ENCODE data around the gene SLC35B2.

Gene SLC35B2

GRCh38 chr6:44269921-44270525, 12.7 kb upstream of the SLC35B2 start, which contains the start of gene TMEM151B:
TSS of gene TMEM151B (plus strand) at chr6:44270450. CDS start at chr6:44270743, 293 bp downstream.
- CTCF ChIA-PET = interaction anchor here (0.6 to 7.2 kb wide), 7 partner anchors 9 to 1144 kb away, joined by 3 to 208 read pairs (median 32); partner anchors contain the start of gene AARS2
- no peaks in the 10 kb centered on the region for H3K4me1 ChIP-seq (ENCODE audit: control insufficient read depth, insufficient read depth, low read length)
- no peaks in the 10 kb centered on the region for H3K36me3 ChIP-seq (ENCODE audit: control insufficient read depth in 2 of 2, insufficient read depth in 1 of 2, low read length in 2 of 2)
- H3K9me3 ChIP-seq (ENCODE audit: control insufficient read depth, insufficient read depth, low read depth, low read length) = no peaks in the 10 kb centered on the region
- H3K4me3 ChIP-seq (ENCODE audit: low read depth, low read length) = peak within 1 kb of the TSS; percentile 33
- TF ChIP-seq ZBTB20 (tag by site-specific recombination; IDR thresholded peaks at IDR 0.05) = no peak
- TF ChIP-seq IKZF3 (tag by site-specific recombination; IDR thresholded peaks at IDR 0.05) = peak; percentile 61; the same call in 1 of the 2 replicates
- no peak for TF ChIP-seq BCL11B (tag by site-specific recombination; IDR thresholded peaks at IDR 0.05; ENCODE audit: low read depth)
- no peak for TF ChIP-seq ZNF114 (tag by site-specific recombination; IDR thresholded peaks at IDR 0.05)
- H3K27ac ChIP-seq (ENCODE audit: extremely low read depth, low read depth, low read length) = no peak within 1 kb of the TSS
- POLR2A ChIA-PET = interaction anchor here (1.4 to 1.9 kb wide), 2 partner anchors 23 to 46 kb away, joined by 3 to 8 read pairs; partner anchors contain the start of gene HSP90AB1

- H3K27ac ChIP-seq (ENCODE audit: extremely low read depth, low read depth, low read length) = no peak overlapping the region
- TF ChIP-seq ZNF394 (tag by site-specific recombination; IDR thresholded peaks at IDR 0.05; ENCODE audit: borderline replicate concordance) = no peak
- no peak for TF ChIP-seq ZFHX2 (tag by site-specific recombination; conservative IDR thresholded peaks at IDR 0.05)
- TF ChIP-seq ZNF488 (tag by site-specific recombination; IDR thresholded peaks at IDR 0.05) = no peak
- no peak for TF ChIP-seq ZIC2 (tag by site-specific recombination; IDR thresholded peaks at IDR 0.05)
- no peak for TF ChIP-seq ZFP69B (tag by site-specific recombination; IDR thresholded peaks at IDR 0.05)
- no peak for TF ChIP-seq ZNF544 (tag by site-specific recombination; IDR thresholded peaks at IDR 0.05)
- no peak for TF ChIP-seq AEBP2 (tag by site-specific recombination; IDR thresholded peaks at IDR 0.05; ENCODE audit: borderline replicate concordance)
- no peak for TF ChIP-seq ZNF274 (IDR thresholded peaks at IDR 0.05; ENCODE audit: low read length)
- TF ChIP-seq ZNF274 (tag by site-specific recombination; IDR thresholded peaks at IDR 0.05; ENCODE audit: borderline replicate concordance) = no peak
- TF ChIP-seq ZBTB1 (tag by site-specific recombination; IDR thresholded peaks at IDR 0.05) = no peak
- TF ChIP-seq ZNF423 (tag by site-specific recombination; IDR thresholded peaks at IDR 0.05) = no peak
- no peak for TF ChIP-seq ZNF677 (tag by site-specific recombination; IDR thresholded peaks at IDR 0.05)
- TF ChIP-seq ZNF585B (tag by site-specific recombination; IDR thresholded peaks at IDR 0.05) = no peak
- TF ChIP-seq ZNF184 (tag by site-specific recombination; IDR thresholded peaks at IDR 0.05) = no peak
- TF ChIP-seq ZNF350 (tag by site-specific recombination; IDR thresholded peaks at IDR 0.05) = no peak
- TF ChIP-seq SP7 (tag by site-specific recombination; IDR thresholded peaks at IDR 0.05) = no peak
- TF ChIP-seq GLIS1 (tag by site-specific recombination; IDR thresholded peaks at IDR 0.05) = no peak
- TF ChIP-seq ZNF280C (tag by site-specific recombination; IDR thresholded peaks at IDR 0.05) = no peak
- no peak for TF ChIP-seq KLF10 (tag by site-specific recombination; IDR thresholded peaks at IDR 0.05)
- no peak for TF ChIP-seq PRDM10 (tag by site-specific recombination; IDR thresholded peaks at IDR 0.05)
- no peak for TF ChIP-seq ZNF239 (tag by site-specific recombination; IDR thresholded peaks at IDR 0.05)
- no peaks in the 10 kb centered on the region for H3K36me3 ChIP-seq (ENCODE audit: control insufficient read depth in 2 of 2, insufficient read depth in 1 of 2, low read length in 2 of 2)
- H3K9me3 ChIP-seq (ENCODE audit: control insufficient read depth, insufficient read depth, low read depth, low read length) = no peaks in the 10 kb centered on the region
- ChIA-PET POLR2A (interaction anchor here (0.6 to 1.9 kb wide), 5 partner anchors 9 to 118 kb away, joined by 3 to 14 read pairs (median 3); partner anchors contain the start of gene CDC5L), CTCF (interaction anchor here (0.6 to 7.2 kb wide), 18 partner anchors 10 to 1653 kb away, joined by 3 to 208 read pairs (median 4); partner anchors contain the start of gene AARS2)
- peaks cover 4% of the 10 kb centered on the region; the same call in 1 of the 2 replicates for H3K4me1 ChIP-seq (ENCODE audit: control insufficient read depth, insufficient read depth, low read length)
- H3K4me3 ChIP-seq (ENCODE audit: low read depth, low read length) = no peak overlapping the region
These were observed 12.0 kb upstream of the SLC35B2 start for GRCh38 chr6:44269178-44269920.

Measured in HEK293 (cell line).